Spleen (tissue), 11 donors: Measurements from ENCODE around the gene NUDT3. TPM values are rescaled to one million over a fixed set of nuclear protein-coding genes. Genes with fewer than 3 reads are reported as not detected.
A peak's percentile ranks its signal among the peaks of the same experiment; 100 is the strongest.

ENCODE experiments used
- DNase-seq: peaks from one replicate; pipeline ENCODE4 v3.0.0-alpha.2; 2020
- H3K27ac ChIP-seq, 8 donors: fragments of 200-600 bp; sonication (generic) in 7 of 8; 1 replicate in 4 of 8; 2 replicates in 4 of 8; pipeline versions ENCODE4 v1.5.0 to v1.8.0; 2016 to 2021; ENCODE audit warnings: inconsistent platforms in 4 of 8, mild to moderate bottlenecking in 4 of 8, moderate library complexity in 1 of 8
- H3K27me3 ChIP-seq, 7 donors: fragments of 200-600 bp; sonication (generic) in 6 of 7; replicated peaks in 1 of 7; 1 replicate in 4 of 7; 2 replicates in 3 of 7; pipeline versions ENCODE4 v1.5.0 to v1.8.0; 2016 to 2021; ENCODE audit warnings: inconsistent platforms in 3 of 7, mild to moderate bottlenecking in 1 of 7
- H3K36me3 ChIP-seq, 6 donors: fragments of 200-600 bp; sonication (generic) in 5 of 6; 1 replicate in 4 of 6; 2 replicates in 2 of 6; pipeline versions ENCODE4 v1.5.0 to v1.8.0; 2016 to 2021; ENCODE audit warnings: inconsistent platforms in 2 of 6
- H3K4me1 ChIP-seq, 6 donors: fragments of 200-600 bp; sonication (generic) in 5 of 6; 1 replicate in 3 of 6; 2 replicates in 3 of 6; pipeline versions ENCODE4 v1.5.0 to v1.8.0; 2016 to 2021; ENCODE audit warnings: inconsistent platforms in 3 of 6
- H3K4me3 ChIP-seq, 8 donors: fragments of 200-600 bp; sonication (generic) in 7 of 8; 1 replicate in 4 of 8; 2 replicates in 4 of 8; pipeline versions ENCODE4 v1.5.0 to v1.8.0; 2016 to 2021; ENCODE audit warnings: inconsistent platforms in 4 of 8, mild to moderate bottlenecking in 4 of 8, moderate library complexity in 2 of 8
- H3K9me3 ChIP-seq, 8 donors: fragments of 200-600 bp; sonication (generic) in 7 of 8; 1 replicate in 4 of 8; 2 replicates in 4 of 8; pipeline versions ENCODE4 v1.5.0 to v1.8.0; 2016 to 2021; ENCODE audit warnings: inconsistent platforms in 4 of 8
- CTCF ChIP-seq, 11 experiments: fragments of 200-600 bp in 7 of 11; fragments of 450-650 bp in 4 of 11; sonication (generic) in 4 of 11; IDR thresholded peaks in 8 of 11; conservative IDR thresholded peaks in 3 of 11; 1 replicate in 7 of 11; 2 replicates in 4 of 11; pipeline versions ENCODE4 v1.4.0 to v1.8.0; 2016 to 2021; ENCODE audit warnings: antibody characterized with exemption in 11 of 11, inconsistent platforms in 4 of 11, mild to moderate bottlenecking in 1 of 11
- POLR2A ChIP-seq, 3 donors: fragments of 450-650 bp; IDR thresholded peaks; one replicate each; pipeline ENCODE4 v1.5.1; 2017; ENCODE audit warnings: antibody characterized with exemption in 3 of 3, mild to moderate bottlenecking in 1 of 3
- POLR2AphosphoS5 ChIP-seq, 3 donors: sonication (generic); formaldehyde crosslinking; IDR thresholded peaks; one replicate each; pipeline ENCODE4 v1.5.1; 2017; ENCODE audit warnings: antibody characterized with exemption in 3 of 3
- WGBS, 5 donors: extraction: QIAGEN DNeasy Blood & Tissue Kit in 3 of 5; methylation state at CpG; one replicate each; pipeline versions ENCODE4 v1.1.5 to v1.1.7; 2013 to 2018; 5-methylcytosine and 5-hydroxymethylcytosine counted together
- intact Hi-C: fragments of 100-400 bp; cut with DNase I; formaldehyde crosslinking; loops from one replicate; pipeline ENCODE4 v1.15.0; 2023; ENCODE audit warnings: low total_unique reads
- polyA plus RNA-seq, 3 donors: library from polyadenylated mRNA; stranded (reverse); fragments of 200-250 nt; gene quantifications; one replicate each; pipeline ENCODE4 v1.2.1, GENCODE V29; 2013
- total RNA-seq, 7 donors: library from RNA; depleted of rRNA in 3 of 7; stranded (reverse); fragments of >200 nt in 3 of 7; fragmentation: NEBNext Ultra II Directional in 4 of 7; extraction: Animal tissue kit (Norgen Biotek cat#: 25700) in 4 of 7; gene quantifications; one replicate each; pipeline versions ENCODE4 v1.1.0 to v1.2.1, GENCODE V29; 2016 to 2021
- donor health status: healthy with polysubstance abuse.
- donor health status: DM: no; HTN: no; CAD: no; lungs with moderate emphysema.
- donor health status: DM: no; HTN: no; CAD: no.
- donor health status: Bipolar disorder and iron deficiency.
- donor health status: healthy.
- donor health status: DM: no; HTN: no; CAD: no.
- donor health status: DM: yes; HTN: yes; CAD: no.

The NUDT3 gene
- total and polyA plus RNA-seq, 10 donors: 9.2 to 54.2 (median 37.8) TPM

DNA sequence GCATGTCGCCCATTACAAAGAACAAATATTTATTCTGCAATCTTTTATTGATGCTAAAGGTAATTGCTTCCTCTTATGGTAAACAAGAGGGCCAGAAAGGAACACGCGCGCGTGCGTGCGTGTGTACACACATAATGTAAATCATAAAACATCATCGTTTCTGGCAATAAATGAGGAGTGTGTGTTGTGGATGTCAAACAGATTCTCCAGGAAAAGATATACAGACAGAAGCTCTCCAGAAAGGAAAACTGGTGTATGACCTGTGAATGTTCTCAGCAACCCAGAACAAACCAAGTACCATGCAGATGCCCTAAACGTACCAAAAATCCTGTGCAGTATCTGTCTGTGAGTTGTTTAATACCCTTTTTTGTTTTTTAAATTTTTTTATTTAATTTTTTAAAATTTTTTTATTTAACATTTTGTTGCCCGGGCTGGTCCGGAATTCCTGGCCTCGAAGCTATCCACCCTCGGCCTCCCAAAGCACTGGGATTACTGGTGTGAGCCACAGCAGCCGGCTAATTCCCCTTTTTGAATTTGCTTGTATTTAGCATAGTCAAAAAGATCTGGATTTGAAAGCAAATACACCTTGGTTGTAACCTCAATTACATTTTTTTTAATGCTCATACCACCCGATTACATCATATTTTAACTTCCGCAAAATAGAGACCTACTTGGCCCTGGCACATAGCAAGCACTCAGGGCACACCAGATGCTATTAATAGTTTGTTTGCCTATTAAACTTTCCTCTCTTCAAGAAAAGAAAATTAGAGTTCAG is 909 bp upstream of the NUDT3 start:
- Histone ChIP-seq H3K36me3 (no peaks in the 10 kb centered on the region), H3K9me3 (peaks cover 0 to 9% (median 5%) of the 10 kb centered on the region in 8 donors), H3K27me3 (no peaks in the 10 kb centered on the region), H3K4me3 (peak overlapping the region; percentile 82 to 100 (median 94)), H3K27ac (peak overlapping the region; percentile 83 to 99 (median 98)), H3K4me1 (peaks cover 12 to 53% (median 39%) of the 10 kb centered on the region in 6 donors)
- no peak for DNase-seq
- no peak for TF ChIP-seq POLR2AphosphoS5 (IDR thresholded peaks at IDR 0.05)
- no peak for TF ChIP-seq POLR2A (IDR thresholded peaks at IDR 0.05)
- TF ChIP-seq CTCF (IDR thresholded peaks at IDR 0.05 in 8 of 11, conservative IDR thresholded peaks at IDR 0.05 in 3 of 11): no peak
- WGBS, 5 donors: 25 to 39% (median 33%) methylated on average over 16 of the region's 16 CpGs
- intact Hi-C loops: loop anchor here (2.0 kb wide), 1 partner anchor 145 kb away; the partner anchor contains the start of gene SMIM29

GRCh38 chr6:34391786-34392496 is 528 bp downstream of the NUDT3 start:
- peaks cover 12 to 66% (median 47%) of the 10 kb centered on the region in 6 donors for H3K4me1 ChIP-seq
- H3K36me3 ChIP-seq: no peaks in the 10 kb centered on the region
- peak; percentile 90 for DNase-seq
- peak overlapping the region; percentile 83 to 99 (median 98) for H3K27ac ChIP-seq
- whole genome bisulfite sequencing, 5 donors: 0 to 1% (median 0%) methylated on average over 45 to 78 of the region's 78 CpGs
- intact Hi-C loops: loop anchor here (2.0 kb wide), 1 partner anchor 143 kb away; the partner anchor contains the start of gene SMIM29
- H3K27me3 ChIP-seq: no peaks in the 10 kb centered on the region
- H3K9me3 ChIP-seq: peaks cover 0 to 9% (median 5%) of the 10 kb centered on the region in 8 donors
- H3K4me3 ChIP-seq: peak overlapping the region; percentile 82 to 100 (median 94)
- peak; percentile 8 to 72 (median 70) for TF ChIP-seq POLR2AphosphoS5 (IDR thresholded peaks at IDR 0.05)
- TF ChIP-seq CTCF (IDR thresholded peaks at IDR 0.05 in 8 of 11, conservative IDR thresholded peaks at IDR 0.05 in 3 of 11): no peak

DNA sequence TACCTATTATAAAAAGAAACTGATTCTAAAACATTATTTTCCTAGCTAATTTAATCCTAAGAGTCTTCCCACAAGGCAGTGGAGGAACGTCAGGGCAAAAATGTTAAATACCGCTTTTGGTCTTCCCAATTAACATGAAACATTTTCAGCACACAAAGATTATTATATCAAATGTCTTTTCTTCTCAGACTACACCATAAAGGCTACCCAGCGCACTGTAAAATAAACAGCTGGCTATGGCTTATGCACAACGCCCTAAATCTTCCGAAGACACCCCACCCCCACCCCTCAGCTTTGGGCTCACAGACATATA is 1.0 kb downstream of the NUDT3 start:
- Histone ChIP-seq H3K4me1 (peaks cover 15 to 71% (median 50%) of the 10 kb centered on the region in 6 donors), H3K27me3 (no peaks in the 10 kb centered on the region), H3K9me3 (peaks cover 0 to 6% (median 1%) of the 10 kb centered on the region in 8 donors), H3K36me3 (no peaks in the 10 kb centered on the region), H3K4me3 (peak overlapping the region; percentile 82 to 100 (median 94)), H3K27ac (peak overlapping the region; percentile 83 to 99 (median 98))
- no peak for DNase-seq
- TF ChIP-seq POLR2A (IDR thresholded peaks at IDR 0.05) (no peak), POLR2AphosphoS5 (IDR thresholded peaks at IDR 0.05) (no peak), CTCF (IDR thresholded peaks at IDR 0.05 in 8 of 11, conservative IDR thresholded peaks at IDR 0.05 in 3 of 11) (no peak)
- 1 to 4% (median 2%) methylated on average over 5 of the region's 5 CpGs for WGBS, 5 donors
- intact Hi-C loops: no loop called here
